ENCODE data around the gene SYNDIG1.

DNA sequence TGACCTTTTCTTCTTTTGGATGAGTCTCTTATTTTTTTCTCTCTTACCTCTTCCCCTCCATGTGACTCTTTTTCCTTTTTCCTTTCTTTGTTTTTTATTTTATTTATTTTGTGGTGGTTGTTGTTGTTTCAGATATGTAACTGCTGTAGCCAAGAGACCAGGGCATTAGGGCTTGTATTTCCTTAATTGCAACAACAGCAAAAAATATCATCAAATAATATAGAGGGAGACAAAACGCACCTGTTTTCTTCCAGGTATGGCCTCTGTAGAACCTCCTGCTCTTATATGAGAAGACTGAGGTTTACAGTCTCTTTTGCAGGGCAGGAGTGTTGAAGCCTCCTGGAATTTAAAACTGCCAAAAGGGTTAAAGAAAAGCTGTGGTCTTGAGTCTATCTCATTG, 149.3 kb downstream of the SYNDIG1 start:
- TF ChIP-seq, protein P1, sequence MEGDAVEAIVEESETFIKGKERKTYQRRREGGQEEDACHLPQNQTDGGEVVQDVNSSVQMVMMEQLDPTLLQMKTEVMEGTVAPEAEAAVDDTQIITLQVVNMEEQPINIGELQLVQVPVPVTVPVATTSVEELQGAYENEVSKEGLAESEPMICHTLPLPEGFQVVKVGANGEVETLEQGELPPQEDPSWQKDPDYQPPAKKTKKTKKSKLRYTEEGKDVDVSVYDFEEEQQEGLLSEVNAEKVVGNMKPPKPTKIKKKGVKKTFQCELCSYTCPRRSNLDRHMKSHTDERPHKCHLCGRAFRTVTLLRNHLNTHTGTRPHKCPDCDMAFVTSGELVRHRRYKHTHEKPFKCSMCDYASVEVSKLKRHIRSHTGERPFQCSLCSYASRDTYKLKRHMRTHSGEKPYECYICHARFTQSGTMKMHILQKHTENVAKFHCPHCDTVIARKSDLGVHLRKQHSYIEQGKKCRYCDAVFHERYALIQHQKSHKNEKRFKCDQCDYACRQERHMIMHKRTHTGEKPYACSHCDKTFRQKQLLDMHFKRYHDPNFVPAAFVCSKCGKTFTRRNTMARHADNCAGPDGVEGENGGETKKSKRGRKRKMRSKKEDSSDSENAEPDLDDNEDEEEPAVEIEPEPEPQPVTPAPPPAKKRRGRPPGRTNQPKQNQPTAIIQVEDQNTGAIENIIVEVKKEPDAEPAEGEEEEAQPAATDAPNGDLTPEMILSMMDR (IDR thresholded peaks at IDR 0.05) = no peak
- TF ChIP-seq TCF7L2 (IDR thresholded peaks at IDR 0.05; ENCODE audit: low read depth, low read length) = no peak

Data from Panc1 (cell line).